Measurements from ENCODE around the gene RPS6KB1. TPM values are rescaled to one million over a fixed set of nuclear protein-coding genes. Genes with fewer than 3 reads are reported as not detected.
"Not testable (repeated sequence)": the region's sequence is repeated elsewhere in the genome, so short reads cannot be mapped to it uniquely, and the experiment has no call there.

RPS6KB1 gene
- total RNA-seq = 10 to 100 TPM; 41.6 to 44.8 TPM

- CTCF ChIA-PET = interaction anchor here (1.3 to 3.4 kb wide), 3 partner anchors 20 to 139 kb away, joined by 3 to 14 read pairs (median 3); no protein-coding TSS in a partner anchor
- Mint-ChIP-seq H3K36me3 (peaks cover 20% of the 10 kb centered on the region), H3K27me3 (no peaks in the 10 kb centered on the region), H3K9me3 (no peaks in the 10 kb centered on the region), H3K4me1 (ENCODE audit: low read depth) (peaks cover 47% of the 10 kb centered on the region), H3K27ac (peak within 1 kb of the TSS; percentile 92), H3K4me3 (peak within 1 kb of the TSS; percentile 99)
- POLR2A ChIA-PET = interaction anchor here (0.8 to 2.0 kb wide), 15 partner anchors 9 to 186 kb away, joined by 3 to 10 read pairs (median 3); partner anchors contain the start of genes PTRH2, RNFT1 and VMP1
- DNase-seq = peak; percentile 99
- intact Hi-C loops (cut with micrococcal nuclease) = loop anchor here (1.0 to 10.0 kb wide), 6 partner anchors 46 to 276 kb away; partner anchors contain the start of genes CLTC and RNFT1
These were observed at the start of gene RPS6KB1, which contains the start of gene TUBD1 for GRCh38 chr17:59892924-59893675. TSS of gene RPS6KB1 (plus strand) at chr17:59893121. CDS start at chr17:59893185, 64 bp downstream. TSS of gene TUBD1 (minus strand) at chr17:59892943. CDS start at chr17:59891002, 1,941 bp downstream.

DNA sequence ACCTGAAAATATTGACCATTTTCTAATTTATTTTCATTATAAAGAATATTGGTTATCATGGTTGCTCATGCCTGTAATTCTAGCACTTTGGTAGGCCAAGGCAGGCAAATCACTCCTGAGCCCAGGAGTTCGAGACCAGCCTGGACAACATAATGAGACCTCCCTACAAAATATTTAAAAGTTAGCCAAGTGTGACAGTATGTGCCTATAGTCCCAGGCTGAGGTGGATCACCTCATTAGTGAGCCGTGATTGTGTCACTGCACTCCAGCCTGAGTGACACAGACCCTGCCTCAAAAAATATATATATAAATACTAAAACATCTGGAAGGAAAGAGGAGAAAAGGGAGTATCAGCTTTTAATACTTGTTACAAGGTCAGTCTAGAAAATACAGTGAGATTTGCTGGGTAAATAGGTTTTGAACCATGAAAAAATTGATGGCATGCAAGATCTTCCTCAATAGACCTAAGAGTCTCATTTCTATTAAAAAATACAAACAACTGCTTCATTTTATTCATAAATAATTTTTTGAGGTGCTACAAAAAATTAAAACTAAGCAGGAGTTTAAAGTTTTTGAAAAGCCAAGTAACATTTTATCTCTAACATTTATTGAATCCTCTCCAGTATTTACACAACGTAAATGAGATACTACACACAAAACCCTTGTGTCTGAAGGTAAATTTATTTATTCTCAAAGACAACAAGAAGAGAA lies 47.9 kb upstream of the RPS6KB1 start:
- intact Hi-C loops (cut with micrococcal nuclease) = loop anchor here (5.0 to 10.0 kb wide), 4 partner anchors 47 to 1508 kb away; partner anchors contain the start of genes CLTC, RPS6KB1 and TUBD1
- peak overlapping the region; percentile 100 for H3K27ac Mint-ChIP-seq
- H3K4me1 Mint-ChIP-seq (ENCODE audit: low read depth) = peaks cover 78% of the 10 kb centered on the region
- H3K27me3 Mint-ChIP-seq = peaks cover 13% of the 10 kb centered on the region
- POLR2A ChIA-PET = interaction anchor here (0.6 to 27.5 kb wide), 7 partner anchors 6 to 131 kb away, joined by 3 to 1283 read pairs (median 55); no protein-coding TSS in a partner anchor
- peaks cover 3% of the 10 kb centered on the region for H3K9me3 Mint-ChIP-seq
- peak; percentile 18 for DNase-seq
- CTCF ChIA-PET = no interaction called here
- peaks cover 38% of the 10 kb centered on the region for H3K36me3 Mint-ChIP-seq
- peak overlapping the region; percentile 60 for H3K4me3 Mint-ChIP-seq

DNA sequence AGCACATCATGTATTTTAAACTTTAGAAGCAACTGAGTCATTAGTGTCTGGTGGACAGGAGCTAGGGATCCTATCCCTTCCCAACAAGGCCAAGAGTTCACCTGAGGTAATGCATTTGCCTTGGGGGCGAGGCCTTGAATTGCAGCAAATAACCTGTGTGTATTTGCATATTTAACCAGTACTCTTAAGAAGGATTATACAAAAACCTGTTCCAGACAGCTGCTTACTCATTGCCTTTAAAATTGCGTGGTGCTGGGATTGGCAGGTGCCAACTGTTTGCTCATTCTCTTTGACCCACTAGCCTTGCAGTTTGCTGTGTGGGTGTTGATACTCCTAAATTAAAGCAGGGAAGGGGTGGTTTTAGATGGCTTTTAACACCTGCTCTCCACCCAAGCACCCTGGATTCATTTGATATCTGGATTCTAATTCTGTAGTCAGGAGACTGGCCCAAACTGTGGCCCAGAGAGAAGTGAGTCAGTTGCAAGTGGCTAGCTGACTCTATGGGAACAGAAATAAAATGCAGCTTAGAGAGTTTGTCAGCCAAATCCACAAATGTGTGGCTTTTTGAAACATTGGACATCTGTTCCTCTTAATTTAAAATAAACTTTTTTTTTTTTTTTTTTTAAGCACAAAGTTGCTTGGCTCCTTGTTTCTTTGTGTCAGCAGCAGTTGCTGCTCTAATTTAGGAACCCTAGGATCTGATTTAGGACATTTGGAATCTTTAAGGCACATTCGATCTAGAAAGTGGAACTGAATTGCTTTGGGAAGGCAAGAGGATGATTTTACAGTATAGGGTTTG lies 47.1 kb upstream of the RPS6KB1 start:
- H3K36me3 Mint-ChIP-seq = peaks cover 31% of the 10 kb centered on the region
- H3K9me3 Mint-ChIP-seq = peaks cover 3% of the 10 kb centered on the region
- peak; percentile 68 for DNase-seq
- intact Hi-C loops (cut with micrococcal nuclease) = loop anchor here (5.0 to 10.0 kb wide), 3 partner anchors 47 to 481 kb away; partner anchors contain the start of genes CLTC, RPS6KB1 and TUBD1
- ChIA-PET CTCF (interaction anchor here (1.0 to 5.7 kb wide), 3 partner anchors 16 to 93 kb away, joined by 3 to 58 read pairs (median 5); no protein-coding TSS in a partner anchor), POLR2A (interaction anchor here (0.6 to 27.5 kb wide), 7 partner anchors 7 to 132 kb away, joined by 3 to 1283 read pairs (median 54); no protein-coding TSS in a partner anchor)
- peaks cover 6% of the 10 kb centered on the region for H3K27me3 Mint-ChIP-seq
- peak overlapping the region; percentile 100 for H3K27ac Mint-ChIP-seq
- H3K4me3 Mint-ChIP-seq = peak overlapping the region; percentile 60
- peaks cover 72% of the 10 kb centered on the region for H3K4me1 Mint-ChIP-seq (ENCODE audit: low read depth)

DNA sequence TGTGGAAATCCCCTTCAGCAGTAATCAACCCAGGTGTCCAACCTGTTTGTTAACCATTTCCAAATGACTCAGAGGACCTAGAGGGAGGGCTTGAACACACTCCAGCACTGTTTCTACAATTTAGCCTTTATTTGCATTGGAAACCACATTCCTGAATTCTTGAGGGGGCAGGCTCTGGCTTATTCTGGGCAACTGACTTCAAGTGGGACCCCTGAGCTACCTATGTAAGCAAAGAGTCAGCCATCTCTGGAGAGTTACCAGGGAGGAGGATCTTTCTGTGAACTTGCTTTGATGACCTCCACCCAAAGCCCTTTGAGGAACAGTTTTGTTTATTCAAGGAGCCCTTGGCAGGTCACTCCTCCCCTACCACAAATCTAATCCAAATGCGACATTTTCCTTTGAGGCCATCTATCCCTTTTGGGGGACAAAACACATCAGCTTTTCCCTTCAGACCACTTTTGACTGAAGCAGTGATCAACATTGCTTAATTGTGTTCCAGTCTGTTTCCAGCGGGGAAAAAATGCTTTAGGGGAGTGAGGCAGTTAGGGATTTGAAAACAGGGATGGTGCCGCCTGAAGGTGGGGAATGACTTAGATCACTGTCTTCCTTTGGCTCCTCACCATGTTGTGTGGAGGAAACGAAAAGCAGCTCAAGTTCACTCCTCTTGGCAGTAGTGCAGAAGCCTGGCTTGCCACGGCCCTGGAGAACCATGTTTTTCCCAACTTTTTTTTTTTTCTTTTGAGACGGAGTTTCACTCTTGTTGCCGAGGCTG lies 46.3 kb upstream of the RPS6KB1 start:
- peaks cover 68% of the 10 kb centered on the region for H3K4me1 Mint-ChIP-seq (ENCODE audit: low read depth)
- H3K36me3 Mint-ChIP-seq = peaks cover 23% of the 10 kb centered on the region
- ChIA-PET CTCF (interaction anchor here (0.6 to 5.7 kb wide), 5 partner anchors 13 to 114 kb away, joined by 3 to 58 read pairs (median 4); no protein-coding TSS in a partner anchor), POLR2A (interaction anchor here (1.0 to 27.5 kb wide), 6 partner anchors 8 to 93 kb away, joined by 3 to 1283 read pairs (median 54); no protein-coding TSS in a partner anchor)
- no peaks in the 10 kb centered on the region for H3K9me3 Mint-ChIP-seq
- H3K4me3 Mint-ChIP-seq = peak overlapping the region; percentile 60
- H3K27ac Mint-ChIP-seq = peak overlapping the region; percentile 100
- intact Hi-C loops (cut with micrococcal nuclease) = loop anchor here (5.0 to 10.0 kb wide), 3 partner anchors 46 to 482 kb away; partner anchors contain the start of genes CLTC, RPS6KB1 and TUBD1
- peak; percentile 31 for DNase-seq
- peaks cover 2% of the 10 kb centered on the region for H3K27me3 Mint-ChIP-seq

- intact Hi-C loops (cut with micrococcal nuclease) = loop anchor here (5.0 to 10.0 kb wide), 3 partner anchors 44 to 484 kb away; partner anchors contain the start of genes CLTC, RPS6KB1 and TUBD1
These were observed 44.6 kb upstream of the RPS6KB1 start for GRCh38 chr17:59848385-59848668.

GRCh38 chr17:59848778-59849177 lies 44.1 kb upstream of the RPS6KB1 start:
- DNase-seq = peak; percentile 81
- Mint-ChIP-seq H3K4me1 (ENCODE audit: low read depth) (peaks cover 75% of the 10 kb centered on the region), H3K4me3 (peak overlapping the region; percentile 40), H3K27ac (peak overlapping the region; percentile 89), H3K36me3 (peaks cover 4% of the 10 kb centered on the region), H3K9me3 (peaks cover 2% of the 10 kb centered on the region), H3K27me3 (peaks cover 2% of the 10 kb centered on the region)
- CTCF ChIA-PET = interaction anchor here (0.7 to 5.7 kb wide), 4 partner anchors 11 to 96 kb away, joined by 3 to 58 read pairs (median 4); no protein-coding TSS in a partner anchor
- intact Hi-C loops (cut with micrococcal nuclease) = loop anchor here (5.0 to 10.0 kb wide), 3 partner anchors 44 to 484 kb away; partner anchors contain the start of genes CLTC, RPS6KB1 and TUBD1
- POLR2A ChIA-PET = interaction anchor here (1.0 to 27.5 kb wide), 6 partner anchors 10 to 96 kb away, joined by 3 to 1283 read pairs (median 54); partner anchors contain the start of genes RPS6KB1 and TUBD1

More at GRCh38 chr17:59848385-59848668, 44.6 kb upstream of the RPS6KB1 start:
- H3K27me3 Mint-ChIP-seq = peaks cover 2% of the 10 kb centered on the region
- no peak for DNase-seq
- POLR2A ChIA-PET = interaction anchor here (1.0 to 27.5 kb wide), 6 partner anchors 10 to 95 kb away, joined by 3 to 1283 read pairs (median 54); partner anchors contain the start of genes RPS6KB1 and TUBD1
- no peak overlapping the region for H3K4me3 Mint-ChIP-seq
- peak overlapping the region; percentile 49 for H3K27ac Mint-ChIP-seq
- CTCF ChIA-PET = interaction anchor here (0.9 to 5.7 kb wide), 3 partner anchors 23 to 95 kb away, joined by 4 to 58 read pairs (median 5); no protein-coding TSS in a partner anchor
- H3K9me3 Mint-ChIP-seq = peaks cover 2% of the 10 kb centered on the region
- H3K36me3 Mint-ChIP-seq = peaks cover 8% of the 10 kb centered on the region
- H3K4me1 Mint-ChIP-seq (ENCODE audit: low read depth) = peaks cover 77% of the 10 kb centered on the region

GRCh38 chr17:59850311-59850710 lies 42.6 kb upstream of the RPS6KB1 start:
- H3K27ac Mint-ChIP-seq; H3K36me3 Mint-ChIP-seq; intact Hi-C loops (cut with micrococcal nuclease); H3K27me3 Mint-ChIP-seq; H3K4me3 Mint-ChIP-seq; H3K9me3 Mint-ChIP-seq; DNase-seq: not testable (repeated sequence)
- CTCF ChIA-PET = interaction anchor here (0.6 to 5.7 kb wide), 3 partner anchors 25 to 103 kb away, joined by 5 to 58 read pairs (median 6); no protein-coding TSS in a partner anchor
- peaks cover 63% of the 10 kb centered on the region for H3K4me1 Mint-ChIP-seq (ENCODE audit: low read depth)
- POLR2A ChIA-PET = interaction anchor here (0.9 to 27.5 kb wide), 5 partner anchors 10 to 97 kb away, joined by 3 to 1283 read pairs (median 55); no protein-coding TSS in a partner anchor

DNA sequence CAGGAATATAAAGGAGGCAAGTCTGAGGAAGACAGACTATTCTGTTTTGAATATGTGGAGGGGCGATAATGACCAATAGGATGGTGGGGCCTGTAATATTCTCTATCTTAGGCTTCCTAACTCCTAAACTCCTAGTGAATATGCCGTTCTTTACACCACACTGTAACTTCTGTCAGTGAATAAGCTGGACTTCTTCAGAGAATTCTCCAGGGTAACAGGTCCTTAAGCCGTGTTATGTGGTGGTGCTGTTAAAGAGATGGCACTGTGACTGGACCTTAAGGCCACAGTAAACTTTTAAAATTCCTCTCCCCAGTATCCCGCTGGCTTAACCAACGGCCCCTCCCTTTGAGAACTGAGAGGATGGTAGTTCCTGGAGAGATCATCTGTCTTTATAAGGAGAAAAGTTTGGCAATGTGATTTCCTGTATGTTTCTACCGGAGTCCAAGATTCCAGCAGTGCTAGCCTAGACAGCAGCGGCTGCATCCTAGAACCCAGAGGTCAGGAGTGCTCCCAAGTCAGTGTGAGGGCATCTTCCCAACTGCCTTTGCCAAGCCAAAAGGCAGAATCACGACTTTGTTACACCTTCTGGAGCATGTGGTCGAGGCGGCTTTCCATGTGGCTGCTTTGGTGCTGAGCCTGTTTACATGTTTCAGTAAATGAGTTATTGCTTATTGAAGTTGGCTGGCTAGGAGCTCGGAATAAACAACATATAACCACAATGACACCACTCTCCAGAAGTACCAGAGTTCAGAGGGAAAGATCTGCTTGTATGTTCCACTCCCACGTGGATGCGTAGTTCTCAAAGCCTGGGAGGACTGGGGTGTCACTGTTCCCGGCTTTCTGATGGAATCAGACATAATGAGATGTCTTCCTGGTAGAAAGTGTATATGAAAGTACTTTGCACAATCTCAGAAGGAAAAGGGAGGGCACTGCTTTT lies 41.2 kb upstream of the RPS6KB1 start:
- peaks cover 2% of the 10 kb centered on the region for H3K36me3 Mint-ChIP-seq
- H3K27me3 Mint-ChIP-seq = no peaks in the 10 kb centered on the region
- CTCF ChIA-PET = interaction anchor here (1.6 to 1.7 kb wide), 2 partner anchors 14 to 104 kb away, joined by 8 to 10 read pairs; no protein-coding TSS in a partner anchor
- H3K9me3 Mint-ChIP-seq = peaks cover 2% of the 10 kb centered on the region
- no peak for DNase-seq
- POLR2A ChIA-PET = interaction anchor here (2.7 to 16.8 kb wide), 2 partner anchors 22 to 97 kb away, joined by 10 to 923 read pairs; no protein-coding TSS in a partner anchor
- no peak overlapping the region for H3K4me3 Mint-ChIP-seq
- H3K27ac Mint-ChIP-seq = peak overlapping the region; percentile 24
- H3K4me1 Mint-ChIP-seq (ENCODE audit: low read depth) = peaks cover 55% of the 10 kb centered on the region
- intact Hi-C loops (cut with micrococcal nuclease) = no loop called here

DNA sequence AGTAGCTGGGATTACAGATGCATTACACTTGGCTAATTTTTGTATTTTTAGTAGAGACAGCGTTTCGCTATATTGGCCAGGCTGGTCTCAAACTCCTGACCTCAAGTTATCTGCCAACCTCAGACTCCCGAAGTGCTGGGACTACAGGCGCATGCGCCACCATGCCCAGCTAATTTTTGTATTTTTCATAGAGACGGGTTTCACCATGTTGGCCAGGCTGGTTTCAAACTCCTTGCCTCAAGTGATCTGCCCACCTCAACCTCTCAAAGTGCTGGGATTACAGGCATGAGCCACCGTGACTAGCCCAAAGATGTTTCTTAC lies 40.1 kb upstream of the RPS6KB1 start:
- intact Hi-C loops (cut with micrococcal nuclease) = loop anchor here (1.0 kb wide), 3 partner anchors 10 to 100 kb away; no protein-coding TSS in a partner anchor
- Mint-ChIP-seq H3K4me1 (ENCODE audit: low read depth) (peaks cover 50% of the 10 kb centered on the region), H3K4me3 (peak overlapping the region; percentile 12)

More for the DNA sequence above, 40.1 kb upstream of the RPS6KB1 start:
- H3K27ac Mint-ChIP-seq = peak overlapping the region; percentile 84
- H3K9me3 Mint-ChIP-seq, DNase-seq, H3K27me3 Mint-ChIP-seq, H3K36me3 Mint-ChIP-seq: not testable (repeated sequence)
- ChIA-PET POLR2A (interaction anchor here (0.6 to 2.7 kb wide), 5 partner anchors 10 to 101 kb away, joined by 3 to 10 read pairs (median 3); no protein-coding TSS in a partner anchor), CTCF (interaction anchor here (0.9 to 1.7 kb wide), 9 partner anchors 15 to 118 kb away, joined by 3 to 10 read pairs (median 3); no protein-coding TSS in a partner anchor)

All from activated CD4-positive, alpha-beta memory T cell treated with anti-CD3 and anti-CD28 coated beads for 36 hours (primary cell).